HG03175 (cell line): ENCODE measurements around the gene CCDC28B.

Experiments
- ATAC-seq: cut with Tn5 transposase; IDR thresholded peaks from one replicate; pipeline ENCODE4 v1.9.1; 2021; ENCODE audit warnings: mild to moderate bottlenecking, moderate library complexity; ENCODE audit not compliant: unreplicated experiment

Gene CCDC28B

GRCh38 chr1:32220746-32221580, 20.6 kb downstream of the CCDC28B start:
- ATAC-seq = no peak

GRCh38 chr1:32221581-32221979, 21.2 kb downstream of the CCDC28B start:
- ATAC-seq = no peak

- ATAC-seq = peak; percentile 98
Observed at GRCh38 chr1:32221980-32222755, 21.8 kb downstream of the CCDC28B start, which contains the start of the genes EIF3I and TMEM234. Gene EIF3I, plus strand, starts transcription at chr1:32222407. Its CDS starts 35 bp downstream, at chr1:32222442. Gene TMEM234, minus strand, starts transcription at chr1:32222353. Its CDS starts 31 bp downstream, at chr1:32222322.

- ATAC-seq = no peak
Observed at GRCh38 chr1:32223683-32224082, 23.3 kb downstream of the CCDC28B start.

- ATAC-seq = no peak
Observed at GRCh38 chr1:32224285-32224684, 23.9 kb downstream of the CCDC28B start.

- ATAC-seq = no peak
Observed at GRCh38 chr1:32228771-32229170, 28.4 kb downstream of the CCDC28B start.

GRCh38 chr1:32231843-32232432, 31.5 kb downstream of the CCDC28B start:
- ATAC-seq = no peak

GRCh38 chr1:32232558-32233304, 32.3 kb downstream of the CCDC28B start:
- no peak for ATAC-seq

- no peak for ATAC-seq
Observed at GRCh38 chr1:32234792-32235191, 34.4 kb downstream of the CCDC28B start.

GRCh38 chr1:32239337-32239736, 38.9 kb downstream of the CCDC28B start:
- ATAC-seq = no peak

GRCh38 chr1:32239790-32240139, 39.4 kb downstream of the CCDC28B start:
- no peak for ATAC-seq

- ATAC-seq = no peak
Observed at GRCh38 chr1:32240140-32240951, 40.0 kb downstream of the CCDC28B start.

GRCh38 chr1:32241001-32241763, 40.8 kb downstream of the CCDC28B start:
- no peak for ATAC-seq

- no peak for ATAC-seq
Observed at GRCh38 chr1:32242341-32242851, 42.0 kb downstream of the CCDC28B start.

- ATAC-seq = no peak
Observed at GRCh38 chr1:32246888-32247273, 46.5 kb downstream of the CCDC28B start, which contains the start of gene FAM167B. Gene FAM167B, plus strand, starts transcription at chr1:32247222. Its CDS starts 200 bp downstream, at chr1:32247422.

GRCh38 chr1:32247452-32247851, 47.1 kb downstream of the CCDC28B start:
- no peak for ATAC-seq

- ATAC-seq = peak; percentile 29
Observed at GRCh38 chr1:32247983-32248889, 47.8 kb downstream of the CCDC28B start.
